HepG2 (cell line): Measurements from ENCODE around the gene C17orf58. TPM values are rescaled to one million over a fixed set of nuclear protein-coding genes. Genes with fewer than 3 reads are reported as not detected.
A peak's percentile ranks its signal among the peaks of the same experiment; 100 is the strongest.

Experiments used
- HINFP ChIP-seq: sonication (generic); formaldehyde crosslinking; IDR thresholded peaks from 2 replicates; pipeline ENCODE4 v1.4.0; 2020; ENCODE audit warnings: low read depth, mild to moderate bottlenecking, missing genetic modification reagents
- HMG20A ChIP-seq: IDR thresholded peaks from 2 replicates; pipeline ENCODE4 v1.6.1; 2016; ENCODE audit warnings: borderline replicate concordance
- HMGXB4 ChIP-seq, 2 experiments: sonication (generic) in 1 of 2; formaldehyde crosslinking in 1 of 2; IDR thresholded peaks; 2 replicates each; pipeline versions ENCODE4 v1.4.0 to v1.6.1; 2018 to 2020; ENCODE audit warnings: missing genetic modification reagents in 2 of 2, borderline replicate concordance in 1 of 2, low read depth in 1 of 2, mild to moderate bottlenecking in 1 of 2, missing biosample characterization in 1 of 2
- IRF9 ChIP-seq: sonication (generic); formaldehyde crosslinking; IDR thresholded peaks from 2 replicates; pipeline ENCODE4 v1.8.0; 2022; ENCODE audit warnings: missing genetic modification reagents, mild to moderate bottlenecking, borderline replicate concordance
- KDM5A ChIP-seq: fragments of 200-600 bp; sonication (generic); IDR thresholded peaks from 2 replicates; pipeline ENCODE4 v1.7.0; 2018; ENCODE audit warnings: antibody characterized with exemption, mild to moderate bottlenecking, low read length, borderline replicate concordance
- LCORL ChIP-seq, 2 experiments: fragments of 450-650 bp in 1 of 2; sonication (generic) in 1 of 2; formaldehyde crosslinking in 1 of 2; IDR thresholded peaks; 2 replicates each; pipeline versions ENCODE4 v1.5.0 to v1.6.1; 2017 to 2020; ENCODE audit warnings: antibody characterized with exemption in 1 of 2, missing genetic modification reagents in 1 of 2
- NPAS2 ChIP-seq: sonication (generic); formaldehyde crosslinking; IDR thresholded peaks from 2 replicates; pipeline ENCODE4 v1.8.0; 2022; ENCODE audit warnings: mild to moderate bottlenecking, missing genetic modification reagents, borderline replicate concordance
- NR1H2 ChIP-seq: sonication (generic); formaldehyde crosslinking; IDR thresholded peaks from 2 replicates; pipeline ENCODE4 v1.8.1; 2022; ENCODE audit warnings: low read depth, missing genetic modification reagents, borderline replicate concordance
- NR3C1 ChIP-seq: sonication (generic); formaldehyde crosslinking; IDR thresholded peaks from 2 replicates; pipeline ENCODE4 v1.4.0; 2020; ENCODE audit warnings: missing genetic modification reagents
- RFX3 ChIP-seq: IDR thresholded peaks from 2 replicates; pipeline ENCODE4 v1.6.1; 2016; ENCODE audit warnings: missing biosample characterization, missing genetic modification reagents
- RNF2 ChIP-seq: fragments of 450-650 bp; conservative IDR thresholded peaks from 2 replicates; pipeline ENCODE4 v1.6.1; 2016; ENCODE audit warnings: low read depth
- TAF15 ChIP-seq: fragments of 200-400 bp; formaldehyde crosslinking; IDR thresholded peaks from one replicate; pipeline ENCODE4 v1.6.1; 2018; ENCODE audit warnings: mild to moderate bottlenecking, low read depth, low read length; ENCODE audit not compliant: poor library complexity, severe bottlenecking
- TFDP2 ChIP-seq: sonication (generic); formaldehyde crosslinking; IDR thresholded peaks from 2 replicates; pipeline ENCODE4 v1.4.0; 2020; ENCODE audit warnings: missing genetic modification reagents
- ZNF12 ChIP-seq: sonication (generic); formaldehyde crosslinking; IDR thresholded peaks from 2 replicates; pipeline ENCODE4 v1.5.0; 2020; ENCODE audit warnings: missing genetic modification reagents
- ZNF703 ChIP-seq: sonication (generic); formaldehyde crosslinking; IDR thresholded peaks from 2 replicates; pipeline ENCODE4 v1.5.1; 2020; ENCODE audit warnings: missing genetic modification reagents, mild to moderate bottlenecking, moderate library complexity, borderline replicate concordance
- ZNF772 ChIP-seq: sonication (generic); formaldehyde crosslinking; IDR thresholded peaks from 2 replicates; pipeline ENCODE4 v1.5.0; 2020; ENCODE audit warnings: mild to moderate bottlenecking, missing genetic modification reagents
- ZNF773 ChIP-seq: sonication (generic); formaldehyde crosslinking; IDR thresholded peaks from 2 replicates; pipeline ENCODE4 v1.4.0; 2020; ENCODE audit warnings: missing genetic modification reagents, borderline replicate concordance
- ZNF839 ChIP-seq: sonication (generic); formaldehyde crosslinking; IDR thresholded peaks from 2 replicates; pipeline ENCODE4 v1.4.0; 2020; ENCODE audit warnings: missing genetic modification reagents, mild to moderate bottlenecking, borderline replicate concordance
- ZUFSP ChIP-seq: sonication (generic); formaldehyde crosslinking; IDR thresholded peaks from 2 replicates; pipeline ENCODE4 v1.9.0; 2021; ENCODE audit warnings: missing genetic modification reagents, mild to moderate bottlenecking, borderline replicate concordance
- ZXDC ChIP-seq: sonication (generic); formaldehyde crosslinking; IDR thresholded peaks from 2 replicates; pipeline ENCODE4 v1.5.0; 2020; ENCODE audit warnings: mild to moderate bottlenecking, missing genetic modification reagents
- polyA plus RNA-seq, 8 experiments: library from polyadenylated mRNA; depleted of rRNA in 3 of 8; stranded (reverse) in 7 of 8; unstranded in 1 of 8; fragments of >200 nt; fragmentation: Illumina TruSeq in 4 of 8; extraction: Trizol in 4 of 8; gene quantifications; 2 replicates each; pipeline versions ENCODE4 v1.2.1 to v1.2.3, GENCODE V29; 2011 to 2016; ENCODE audit warnings: low read depth in 4 of 8, missing spikeins in 1 of 8, mixed read lengths in 1 of 8; ENCODE audit not compliant: insufficient read depth in 1 of 8
- total RNA-seq, 5 experiments: library from RNA; depleted of rRNA; stranded (reverse); fragments of >200 nt; fragmentation: Illumina TruSeq; extraction: Trizol; gene quantifications; 2 replicates each; pipeline ENCODE4 v1.2.3, GENCODE V29; 2016; ENCODE audit warnings: low read depth in 1 of 5

Gene C17orf58
- total and polyA plus RNA-seq, 2 of the 13 experiments (the other 11 are each of a cell fraction or from before 2014, with no cell fraction given): 15.6 to 15.8 TPM

- TF ChIP-seq HINFP (CRISPR knock-in tag) (no peak), IRF9 (CRISPR knock-in tag) (no peak), TAF15 (no peak), TFDP2 (no peak), ZNF839 (CRISPR knock-in tag) (no peak), NR1H2 (CRISPR knock-in tag) (no peak), ZUFSP (CRISPR knock-in tag) (no peak), NR3C1 (CRISPR knock-in tag) (no peak), ZNF12 (CRISPR knock-in tag) (no peak), ZNF772 (CRISPR knock-in tag) (no peak), HMGXB4 (CRISPR knock-in tag; IDR thresholded peaks at IDR 0.05; ENCODE audit: borderline replicate concordance in 1 of 2, low read depth in 1 of 2) (0 out of 4 replicates have a peak, but pooled peaks of 1 of the 2 experiments have one; percentile 9), ZNF703 (CRISPR knock-in tag) (no peak), RFX3 (no peak), ZNF773 (CRISPR knock-in tag) (no peak), RNF2 (no peak), NPAS2 (CRISPR knock-in tag) (no peak), KDM5A (no peak), HMG20A (CRISPR knock-in tag) (0 out of 2 replicates have a peak, but pooled peaks have one; percentile 2), LCORL (IDR thresholded peaks at IDR 0.05) (no peak), LCORL (CRISPR knock-in tag; IDR thresholded peaks at IDR 0.05) (peak; percentile 9; the same call in 1 of the 2 replicates), ZXDC (CRISPR knock-in tag) (no peak)
Measured at GRCh38 chr17:68034452-68034776, 38.1 kb upstream of the C17orf58 start (continued).
